ENCODE results near the gene CSF3R. TPM values are rescaled to one million over a fixed set of nuclear protein-coding genes. Genes with fewer than 3 reads are reported as not detected.

Gene CSF3R
- total RNA-seq: not detected in 2 replicates

DNA sequence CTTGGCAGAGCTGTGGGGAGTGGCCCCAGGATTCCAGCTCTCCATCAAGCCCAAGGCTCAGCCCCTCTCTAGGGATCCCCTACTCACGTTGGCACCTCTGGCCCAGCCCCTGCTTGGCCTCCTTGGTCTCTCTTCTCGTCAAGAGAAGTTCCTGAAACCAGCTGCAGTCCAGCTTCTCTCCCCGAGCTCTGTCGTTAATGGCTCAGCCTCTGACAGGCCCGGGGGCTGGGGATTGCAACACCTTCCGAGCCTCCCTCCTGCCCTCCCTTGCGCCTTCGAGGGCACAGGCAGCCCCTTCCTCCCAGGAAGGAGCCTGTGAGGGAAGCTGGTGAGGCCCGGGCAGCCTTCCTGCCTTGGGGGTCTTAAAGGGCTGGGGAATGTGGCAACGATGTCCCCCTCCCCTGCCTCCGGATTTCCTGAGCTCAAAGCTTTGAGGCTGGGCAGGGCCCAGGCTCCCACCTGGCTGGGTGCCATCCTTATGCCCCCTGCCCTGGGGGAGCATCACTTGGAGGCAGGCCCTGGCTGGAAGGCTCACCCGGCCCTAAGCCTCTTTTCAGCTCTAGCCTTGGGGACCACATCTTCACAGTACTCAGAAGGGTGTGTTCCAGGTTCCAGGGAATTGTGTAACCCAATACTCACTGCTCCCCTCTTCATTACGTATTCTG, at the start of gene CSF3R:
CSF3R (minus strand) TSS at position 190 of the 665 bp plus-strand sequence. CDS start 3,417 bp downstream, outside the sequence.

DNA sequence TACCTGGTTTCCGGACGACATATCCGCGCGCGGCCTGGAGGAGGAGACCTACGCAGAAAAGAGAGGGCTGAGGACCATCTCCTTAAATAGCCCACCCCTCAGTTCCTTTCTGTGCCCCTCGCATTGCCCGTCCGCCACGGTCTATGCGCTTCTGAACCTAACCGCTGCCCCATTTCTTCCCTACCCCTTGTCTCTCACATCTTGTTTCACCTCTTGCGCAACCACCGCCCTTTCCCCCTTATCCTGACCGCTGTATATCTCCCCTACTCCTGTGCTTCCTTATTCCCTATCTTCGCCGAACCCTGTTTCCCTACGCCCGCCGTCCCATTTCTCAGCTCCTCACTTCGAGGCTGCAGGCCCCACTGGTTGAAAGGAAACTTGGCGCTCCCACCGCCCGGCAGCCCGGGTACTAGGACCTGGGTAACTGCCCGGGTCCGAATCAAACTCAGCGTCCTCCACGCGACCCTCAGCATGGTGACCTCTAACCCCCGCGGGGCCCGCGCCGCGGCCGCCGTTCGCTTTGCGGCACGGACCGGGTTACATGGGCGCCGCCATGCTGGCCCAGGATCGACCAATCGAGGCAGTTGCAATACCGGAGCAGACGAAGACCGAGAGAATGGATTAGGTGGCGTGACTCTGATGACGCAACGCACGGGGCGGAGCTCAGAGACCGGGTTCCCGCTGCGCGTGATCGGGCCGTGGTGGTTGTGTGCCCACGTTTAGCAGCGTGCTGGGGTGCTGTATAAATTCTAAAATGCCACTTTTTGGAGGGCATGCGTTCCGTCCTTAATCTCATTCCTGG, 18.7 kb downstream of the CSF3R start, which contains the start of gene MRPS15:
MRPS15 (minus strand) TSS at position 582 of the 802 bp plus-strand sequence; CDS start at position 473, 109 bp downstream.

DNA sequence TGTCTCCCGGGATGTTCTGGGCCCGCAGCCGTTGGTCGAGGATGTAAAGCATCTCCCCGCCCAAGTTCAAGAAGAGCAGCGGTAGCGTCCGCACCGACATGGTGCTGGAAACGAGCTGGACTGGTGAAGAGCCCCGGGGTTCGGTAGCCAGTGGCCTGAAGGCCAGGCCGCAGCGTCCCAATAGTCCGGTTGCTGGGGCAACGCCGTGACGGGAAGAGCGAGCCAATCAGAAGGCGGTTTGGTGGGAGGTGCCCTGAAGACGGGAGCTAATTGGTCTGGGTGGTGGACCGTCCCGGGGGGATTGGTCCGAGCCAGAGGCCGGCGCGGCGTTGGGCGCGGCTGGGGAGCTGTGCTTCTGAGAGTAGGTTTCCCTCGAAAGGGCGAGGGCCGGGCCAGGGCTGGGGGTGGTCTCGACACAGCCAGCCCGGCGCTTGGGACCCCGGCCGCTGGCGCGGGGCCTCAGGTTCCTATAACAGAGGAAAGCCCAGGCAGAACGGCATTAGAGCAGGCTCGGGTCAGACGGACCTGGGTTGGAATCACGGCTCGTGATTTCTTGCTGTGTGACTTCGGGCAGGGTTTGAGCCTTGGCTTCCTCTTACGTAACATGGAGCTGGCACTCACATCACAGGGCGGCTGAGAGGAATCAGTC, 32.3 kb downstream of the CSF3R start, which contains the start of gene OSCP1:
OSCP1 (minus strand) TSS at position 182 of the 649 bp plus-strand sequence; CDS start at position 100, 82 bp downstream.

Other genes starting within 250 kb of the CSF3R start
- gene SH3D21, start 176.5 kb downstream of the CSF3R start, total RNA-seq: 1.3 and 1.8 TPM in 2 replicates
- gene EVA1B, start 159.3 kb downstream of the CSF3R start, total RNA-seq: 319 and 343 TPM in 2 replicates
- gene STK40, start 97.0 kb downstream of the CSF3R start, total RNA-seq: 19.6 and 23.9 TPM in 2 replicates
- gene LSM10, start 85.0 kb downstream of the CSF3R start, total RNA-seq: 48.8 and 59.3 TPM in 2 replicates
- gene OSCP1, start 32.5 kb downstream of the CSF3R start, total RNA-seq: 9.8 and 10.1 TPM in 2 replicates
- 175 and 183 TPM in 2 replicates for gene MRPS15, start 18.5 kb downstream of the CSF3R start, total RNA-seq